Measurements from ENCODE around the gene GBF1. TPM values are rescaled to one million over a fixed set of nuclear protein-coding genes. Genes with fewer than 3 reads are reported as not detected.
A peak's percentile ranks its signal among the peaks of the same experiment; 100 is the strongest.

GBF1 gene
- total RNA-seq, 4 donors from 2014 or later, result 31.4 to 64.2 (median 58.7) TPM

DNA sequence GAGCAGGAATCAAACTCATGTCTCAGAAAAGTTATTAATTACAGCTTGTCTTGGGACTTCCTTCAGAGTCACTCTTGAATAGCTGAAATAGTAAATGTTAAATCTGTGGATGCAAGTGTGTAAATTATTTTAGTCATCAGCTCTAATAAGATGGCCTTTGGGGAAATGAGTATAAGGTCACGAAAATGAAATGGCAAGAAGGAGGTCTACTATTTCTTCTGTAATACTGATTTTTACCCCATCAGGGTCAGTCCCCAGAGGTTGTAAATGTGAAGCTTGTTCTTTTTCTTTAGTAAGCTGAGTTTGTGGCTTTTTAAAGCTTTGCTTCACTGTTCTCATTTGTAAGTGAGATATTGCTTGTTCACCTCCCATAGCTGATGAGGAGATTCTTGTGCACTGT, 63.9 kb downstream of the GBF1 start:
- Histone ChIP-seq H3K36me3 (no peaks in the 10 kb centered on the region), H3K27me3 (no peaks in the 10 kb centered on the region), H3K4me1 (peaks cover 70 to 81% of the 10 kb centered on the region in 2 donors), H3K27ac (no peak overlapping the region), H3K9me3 (no peaks in the 10 kb centered on the region), H3K4me3 (no peak overlapping the region)
- DNase-seq (no peak), ATAC-seq (no peak)
- TF ChIP-seq, protein P1, sequence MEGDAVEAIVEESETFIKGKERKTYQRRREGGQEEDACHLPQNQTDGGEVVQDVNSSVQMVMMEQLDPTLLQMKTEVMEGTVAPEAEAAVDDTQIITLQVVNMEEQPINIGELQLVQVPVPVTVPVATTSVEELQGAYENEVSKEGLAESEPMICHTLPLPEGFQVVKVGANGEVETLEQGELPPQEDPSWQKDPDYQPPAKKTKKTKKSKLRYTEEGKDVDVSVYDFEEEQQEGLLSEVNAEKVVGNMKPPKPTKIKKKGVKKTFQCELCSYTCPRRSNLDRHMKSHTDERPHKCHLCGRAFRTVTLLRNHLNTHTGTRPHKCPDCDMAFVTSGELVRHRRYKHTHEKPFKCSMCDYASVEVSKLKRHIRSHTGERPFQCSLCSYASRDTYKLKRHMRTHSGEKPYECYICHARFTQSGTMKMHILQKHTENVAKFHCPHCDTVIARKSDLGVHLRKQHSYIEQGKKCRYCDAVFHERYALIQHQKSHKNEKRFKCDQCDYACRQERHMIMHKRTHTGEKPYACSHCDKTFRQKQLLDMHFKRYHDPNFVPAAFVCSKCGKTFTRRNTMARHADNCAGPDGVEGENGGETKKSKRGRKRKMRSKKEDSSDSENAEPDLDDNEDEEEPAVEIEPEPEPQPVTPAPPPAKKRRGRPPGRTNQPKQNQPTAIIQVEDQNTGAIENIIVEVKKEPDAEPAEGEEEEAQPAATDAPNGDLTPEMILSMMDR (IDR thresholded peaks at IDR 0.05 in 4 of 5, conservative IDR thresholded peaks at IDR 0.05 in 1 of 5), result no peak
- TF ChIP-seq POLR2A (IDR thresholded peaks at IDR 0.05), result no peak
- intact Hi-C loops (cut with DNase I; ENCODE audit: low total_unique reads) (no loop called here), in situ Hi-C loops (cut with MboI; ENCODE audit: low sequenced_read_pairs in 4 of 4) (no loop called here)

DNA sequence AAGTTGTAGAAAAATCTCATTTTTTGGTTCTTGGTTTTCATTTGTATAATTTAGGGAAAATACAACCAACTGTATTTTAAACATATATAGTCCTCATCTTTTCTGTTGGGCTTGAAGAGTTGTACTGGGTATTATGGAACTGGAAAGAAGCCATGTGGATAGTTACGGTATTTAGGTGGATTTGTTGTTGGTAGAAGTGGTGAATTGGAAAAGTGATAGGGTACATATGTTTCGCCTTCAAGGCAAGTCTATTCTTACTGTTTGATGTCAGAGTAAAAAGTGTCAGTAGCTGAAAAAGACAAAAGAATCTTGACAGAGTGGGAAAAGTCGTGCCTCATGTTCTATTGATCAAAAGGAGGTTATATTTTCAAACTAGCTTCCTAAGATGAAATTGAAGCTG, 64.6 kb downstream of the GBF1 start:
- Histone ChIP-seq H3K4me1 (peaks cover 66 to 88% of the 10 kb centered on the region in 2 donors), H3K27me3 (no peaks in the 10 kb centered on the region), H3K36me3 (no peaks in the 10 kb centered on the region), H3K27ac (peak overlapping the region in 2 of 4 donors; percentile 15 to 84), H3K9me3 (no peaks in the 10 kb centered on the region), H3K4me3 (no peak overlapping the region)
- DNase-seq, result no peak
- TF ChIP-seq, protein P1 (IDR thresholded peaks at IDR 0.05 in 4 of 5, conservative IDR thresholded peaks at IDR 0.05 in 1 of 5), result no peak
- no peak for TF ChIP-seq POLR2A (IDR thresholded peaks at IDR 0.05)
- in situ Hi-C loops (cut with MboI; ENCODE audit: low sequenced_read_pairs in 4 of 4) (no loop called here), intact Hi-C loops (cut with DNase I; ENCODE audit: low total_unique reads) (no loop called here)
- no peak for ATAC-seq

DNA sequence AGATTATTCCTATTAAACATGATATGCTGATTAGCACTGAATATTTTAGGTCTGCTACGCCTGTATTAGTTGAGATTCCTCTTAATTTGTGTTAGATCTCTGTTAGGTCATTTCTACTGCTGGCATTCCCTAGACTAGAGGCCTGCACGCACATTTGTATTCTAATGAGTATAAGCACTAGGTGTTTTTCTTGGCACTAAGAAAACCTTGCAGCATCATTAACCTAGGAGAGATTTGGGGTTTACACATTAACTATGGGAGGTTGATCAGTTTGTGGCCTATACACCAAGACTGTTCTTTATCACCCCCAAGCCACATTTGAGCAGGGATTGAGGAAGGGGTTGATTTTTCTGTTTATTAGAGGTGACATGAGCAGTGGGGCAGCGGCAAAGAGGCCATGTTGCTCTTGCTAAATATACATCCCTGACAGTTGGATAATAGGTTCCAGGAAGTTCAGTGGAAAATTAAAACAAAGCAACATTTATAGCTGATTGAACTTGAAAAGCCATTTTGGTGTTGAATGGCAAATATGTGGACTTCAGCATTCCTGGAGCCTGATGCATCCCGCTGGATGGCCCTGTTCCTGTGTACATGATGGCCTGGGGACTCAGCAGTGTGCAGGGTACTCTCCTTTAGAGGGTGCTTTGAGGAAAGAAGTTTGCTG, 65.2 kb downstream of the GBF1 start:
- H3K9me3 ChIP-seq, result no peaks in the 10 kb centered on the region
- H3K27me3 ChIP-seq, result no peaks in the 10 kb centered on the region
- H3K4me1 ChIP-seq, result peaks cover 62 to 88% of the 10 kb centered on the region in 2 donors
- DNase-seq (no peak), ATAC-seq (no peak)
- TF ChIP-seq, protein P1 (IDR thresholded peaks at IDR 0.05 in 4 of 5, conservative IDR thresholded peaks at IDR 0.05 in 1 of 5), result no peak
- no peak for TF ChIP-seq POLR2A (IDR thresholded peaks at IDR 0.05)
- in situ Hi-C loops (cut with MboI; ENCODE audit: low sequenced_read_pairs in 4 of 4), result no loop called here
- no peaks in the 10 kb centered on the region for H3K36me3 ChIP-seq
- H3K27ac ChIP-seq, result peak overlapping the region; percentile 25 to 84 (median 80)
- intact Hi-C loops (cut with DNase I; ENCODE audit: low total_unique reads), result no loop called here
- no peak overlapping the region for H3K4me3 ChIP-seq

DNA sequence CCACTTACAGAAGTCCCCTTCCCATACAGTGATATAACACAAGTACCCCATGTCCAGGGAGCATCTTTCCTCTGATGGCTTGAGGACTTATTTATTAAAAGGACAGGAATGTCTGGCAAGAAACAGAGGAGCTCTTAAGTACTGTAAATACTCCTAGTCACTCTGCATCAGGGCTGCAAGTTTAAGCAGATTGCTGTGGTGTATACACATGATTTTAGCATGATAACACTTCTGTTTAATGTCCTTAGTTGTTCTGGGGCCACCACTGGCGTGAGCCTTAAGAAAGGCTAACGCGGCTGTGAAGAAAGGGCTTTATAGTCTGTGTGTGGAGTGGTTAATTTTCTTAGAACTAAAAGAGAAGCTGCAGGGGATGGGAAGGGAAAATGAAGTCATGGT, 65.7 kb downstream of the GBF1 start:
- no peak for ATAC-seq
- Histone ChIP-seq H3K36me3 (no peaks in the 10 kb centered on the region), H3K4me1 (peaks cover 57 to 85% of the 10 kb centered on the region in 2 donors), H3K27ac (peak overlapping the region; percentile 25 to 84 (median 80)), H3K27me3 (no peaks in the 10 kb centered on the region), H3K4me3 (no peak overlapping the region), H3K9me3 (no peaks in the 10 kb centered on the region)
- no peak for DNase-seq
- in situ Hi-C loops (cut with MboI; ENCODE audit: low sequenced_read_pairs in 4 of 4) (no loop called here), intact Hi-C loops (cut with DNase I; ENCODE audit: low total_unique reads) (no loop called here)
- TF ChIP-seq, protein P1 (IDR thresholded peaks at IDR 0.05 in 4 of 5, conservative IDR thresholded peaks at IDR 0.05 in 1 of 5), result no peak
- TF ChIP-seq POLR2A (IDR thresholded peaks at IDR 0.05), result no peak

Data from gastrocnemius medialis (tissue), 4 donors.